Glutamatergic neuron (in vitro differentiated cells): ENCODE results near the gene SLC6A18. TPM values are rescaled to one million over a fixed set of nuclear protein-coding genes. Genes with fewer than 3 reads are reported as not detected.

Experiments used
- DNase-seq: peaks from one replicate; pipeline ENCODE4 v3.0.0; 2022
- H3K27ac Mint-ChIP-seq: one replicate; pipeline ENCODE4 v1.8.0; 2020; ENCODE audit warnings: mild to moderate bottlenecking, mixed read lengths, inconsistent platforms; ENCODE audit not compliant: unreplicated experiment
- H3K27me3 Mint-ChIP-seq: one replicate; pipeline ENCODE4 v1.8.0; 2020; ENCODE audit warnings: mild to moderate bottlenecking, moderate library complexity, mixed read lengths, inconsistent platforms; ENCODE audit not compliant: unreplicated experiment
- H3K36me3 Mint-ChIP-seq: one replicate; pipeline ENCODE4 v1.8.0; 2020; ENCODE audit warnings: mild to moderate bottlenecking, mixed read lengths, inconsistent platforms; ENCODE audit not compliant: unreplicated experiment
- H3K4me1 Mint-ChIP-seq: one replicate; pipeline ENCODE4 v1.8.0; 2020; ENCODE audit warnings: mild to moderate bottlenecking, low read depth, mixed read lengths, inconsistent platforms; ENCODE audit not compliant: unreplicated experiment
- H3K4me3 Mint-ChIP-seq: one replicate; pipeline ENCODE4 v1.8.0; 2020; ENCODE audit warnings: mild to moderate bottlenecking, mixed read lengths, inconsistent platforms; ENCODE audit not compliant: unreplicated experiment
- H3K9me3 Mint-ChIP-seq: one replicate; pipeline ENCODE4 v1.8.0; 2020; ENCODE audit warnings: mild to moderate bottlenecking, moderate library complexity, mixed read lengths, inconsistent platforms; ENCODE audit not compliant: unreplicated experiment
- CTCF ChIP-seq: fragments of 200-600 bp; sonication (generic); IDR thresholded peaks from one replicate; pipeline ENCODE4 v1.5.0; 2021; ENCODE audit not compliant: partially characterized antibody, unreplicated experiment
- total RNA-seq: library from RNA; stranded (reverse); fragmentation: NEBNext Ultra II Directional; extraction: Animal tissue kit (Norgen Biotek cat#: 25700); gene quantifications from one replicate; pipeline ENCODE4 v1.2.1, GENCODE V29; 2021; ENCODE audit not compliant: unreplicated experiment

Gene SLC6A18
- total RNA-seq, 1 donor from 2014 or later = not detected

GRCh38 chr5:1215320-1216096 lies 9.7 kb upstream of the SLC6A18 start:
- Mint-ChIP-seq H3K4me1 (no peaks in the 10 kb centered on the region), H3K27me3 (peaks cover 11% of the 10 kb centered on the region), H3K9me3 (peaks cover 6% of the 10 kb centered on the region), H3K27ac (no peak overlapping the region), H3K36me3 (peaks cover 4% of the 10 kb centered on the region), H3K4me3 (no peak overlapping the region)
- DNase-seq = peak; percentile 5
- TF ChIP-seq CTCF = no peak

- Mint-ChIP-seq H3K4me3 (no peak overlapping the region), H3K27ac (no peak overlapping the region), H3K36me3 (peaks cover 4% of the 10 kb centered on the region), H3K27me3 (peaks cover 13% of the 10 kb centered on the region), H3K9me3 (peaks cover 6% of the 10 kb centered on the region), H3K4me1 (no peaks in the 10 kb centered on the region)
- DNase-seq = peak; percentile 8
- no peak for TF ChIP-seq CTCF
Measured at GRCh38 chr5:1216211-1216917, 8.8 kb upstream of the SLC6A18 start.

- H3K27ac Mint-ChIP-seq = no peak overlapping the region
Measured at GRCh38 chr5:1216918-1217295, 8.3 kb upstream of the SLC6A18 start.

GRCh38 chr5:1217596-1218206 lies 7.5 kb upstream of the SLC6A18 start:
- Mint-ChIP-seq H3K4me3 (no peak overlapping the region), H3K27me3 (peaks cover 12% of the 10 kb centered on the region), H3K9me3 (peaks cover 3% of the 10 kb centered on the region), H3K27ac (no peak overlapping the region), H3K36me3 (peaks cover 4% of the 10 kb centered on the region), H3K4me1 (no peaks in the 10 kb centered on the region)
- no peak for TF ChIP-seq CTCF
- DNase-seq = peak; percentile 4

More at GRCh38 chr5:1216918-1217295, 8.3 kb upstream of the SLC6A18 start:
- Mint-ChIP-seq H3K9me3 (peaks cover 6% of the 10 kb centered on the region), H3K4me3 (no peak overlapping the region), H3K27me3 (peaks cover 13% of the 10 kb centered on the region), H3K4me1 (no peaks in the 10 kb centered on the region), H3K36me3 (peaks cover 4% of the 10 kb centered on the region)
- peak; percentile 7 for DNase-seq
- no peak for TF ChIP-seq CTCF
